ENCODE data around the gene SHISAL1. TPM values are rescaled to one million over a fixed set of nuclear protein-coding genes. Genes with fewer than 3 reads are reported as not detected.

Gene SHISAL1
- total RNA-seq, 2 experiments from 2014 or later = not detected

DNA sequence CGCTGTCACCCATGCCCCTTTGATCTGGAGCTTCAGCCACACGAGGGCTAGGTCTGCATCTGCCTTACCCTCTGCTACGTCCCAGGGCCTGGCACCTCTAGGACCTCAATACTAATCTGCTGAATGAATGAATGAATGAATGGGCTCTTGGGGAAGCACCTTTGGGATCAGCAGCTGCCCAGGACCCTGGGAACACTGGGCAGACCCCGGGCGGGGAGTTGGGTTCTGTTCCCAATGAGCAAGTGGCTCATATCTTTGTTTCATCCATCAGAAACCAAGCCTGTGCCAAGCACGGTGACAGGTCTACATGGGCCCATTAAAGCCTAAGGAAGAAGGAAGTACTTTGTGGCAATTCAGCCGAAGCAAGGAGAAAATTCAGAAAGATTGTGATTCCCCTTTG lies 41.5 kb upstream of the SHISAL1 start:
- no peaks in the 10 kb centered on the region for H3K9me3 Mint-ChIP-seq
- peaks cover 8 to 14% of the 10 kb centered on the region in 2 experiments for H3K27me3 ChIP-seq (ENCODE audit: control insufficient read depth in 1 of 2, insufficient read depth in 2 of 2, low read length in 2 of 2)
- H3K36me3 ChIP-seq (ENCODE audit: insufficient read depth, low read length) = no peaks in the 10 kb centered on the region
- H3K36me3 Mint-ChIP-seq (ENCODE audit: low read depth) = no peaks in the 10 kb centered on the region
- POLR2A ChIA-PET = no interaction called here
- TF ChIP-seq, protein P1, sequence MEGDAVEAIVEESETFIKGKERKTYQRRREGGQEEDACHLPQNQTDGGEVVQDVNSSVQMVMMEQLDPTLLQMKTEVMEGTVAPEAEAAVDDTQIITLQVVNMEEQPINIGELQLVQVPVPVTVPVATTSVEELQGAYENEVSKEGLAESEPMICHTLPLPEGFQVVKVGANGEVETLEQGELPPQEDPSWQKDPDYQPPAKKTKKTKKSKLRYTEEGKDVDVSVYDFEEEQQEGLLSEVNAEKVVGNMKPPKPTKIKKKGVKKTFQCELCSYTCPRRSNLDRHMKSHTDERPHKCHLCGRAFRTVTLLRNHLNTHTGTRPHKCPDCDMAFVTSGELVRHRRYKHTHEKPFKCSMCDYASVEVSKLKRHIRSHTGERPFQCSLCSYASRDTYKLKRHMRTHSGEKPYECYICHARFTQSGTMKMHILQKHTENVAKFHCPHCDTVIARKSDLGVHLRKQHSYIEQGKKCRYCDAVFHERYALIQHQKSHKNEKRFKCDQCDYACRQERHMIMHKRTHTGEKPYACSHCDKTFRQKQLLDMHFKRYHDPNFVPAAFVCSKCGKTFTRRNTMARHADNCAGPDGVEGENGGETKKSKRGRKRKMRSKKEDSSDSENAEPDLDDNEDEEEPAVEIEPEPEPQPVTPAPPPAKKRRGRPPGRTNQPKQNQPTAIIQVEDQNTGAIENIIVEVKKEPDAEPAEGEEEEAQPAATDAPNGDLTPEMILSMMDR (IDR thresholded peaks at IDR 0.05) = no peak
- no peak for DNase-seq
- CTCF ChIA-PET = no interaction called here
- no peak overlapping the region for H3K27ac Mint-ChIP-seq
- H3K9me3 ChIP-seq (ENCODE audit: control insufficient read depth in 1 of 2, insufficient read depth in 1 of 2, low read length in 2 of 2) = peaks cover 0 to 2% of the 10 kb centered on the region in 2 experiments
- peaks cover 7% of the 10 kb centered on the region for H3K4me1 ChIP-seq (ENCODE audit: insufficient read depth, low read length)
- no peak for ATAC-seq (ENCODE audit: poor library complexity)
- H3K4me1 Mint-ChIP-seq (ENCODE audit: low read depth) = no peaks in the 10 kb centered on the region
- H3K4me3 Mint-ChIP-seq = no peak overlapping the region
- H3K27me3 Mint-ChIP-seq = peaks cover 5% of the 10 kb centered on the region
- intact Hi-C loops (cut with DNase I, micrococcal nuclease) = no loop called here
- no peak overlapping the region for H3K27ac ChIP-seq (ENCODE audit: low read depth in 1 of 2, low read length in 2 of 2)
- no peak overlapping the region for H3K4me3 ChIP-seq (ENCODE audit: low read length)

DNA sequence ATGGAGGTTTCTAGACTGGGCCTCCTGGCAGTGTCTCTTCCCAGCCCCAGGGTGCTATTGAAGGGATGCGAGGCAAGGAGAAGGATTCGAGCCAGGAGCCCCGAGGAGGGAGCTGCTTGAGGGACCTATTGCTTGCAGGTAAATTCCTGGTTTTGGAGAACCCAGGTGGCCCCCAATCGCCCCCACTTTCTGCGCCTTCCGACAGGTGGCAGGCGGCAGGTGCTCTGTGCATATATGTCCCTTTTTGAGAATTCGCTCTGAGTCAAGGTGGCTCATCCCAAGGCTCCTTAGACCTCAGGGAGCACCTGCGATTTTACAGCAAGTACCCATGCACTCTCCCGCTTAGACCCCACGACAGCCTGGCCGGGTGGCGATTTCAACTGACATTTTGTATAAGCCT lies 40.3 kb upstream of the SHISAL1 start:
- no peaks in the 10 kb centered on the region for H3K36me3 Mint-ChIP-seq (ENCODE audit: low read depth)

GRCh38 chr22:44352378-44353035 lies 39.8 kb upstream of the SHISAL1 start:
- no peaks in the 10 kb centered on the region for H3K4me1 Mint-ChIP-seq (ENCODE audit: low read depth)
- no peak for DNase-seq
- H3K27ac ChIP-seq (ENCODE audit: low read depth in 1 of 2, low read length in 2 of 2) = no peak overlapping the region
- TF ChIP-seq, protein P1 (IDR thresholded peaks at IDR 0.05) = no peak
- intact Hi-C loops (cut with DNase I, micrococcal nuclease) = no loop called here
- H3K9me3 Mint-ChIP-seq = no peaks in the 10 kb centered on the region
- H3K27me3 Mint-ChIP-seq = peaks cover 5% of the 10 kb centered on the region
- POLR2A ChIA-PET = no interaction called here
- peaks cover 7% of the 10 kb centered on the region for H3K4me1 ChIP-seq (ENCODE audit: insufficient read depth, low read length)
- no peaks in the 10 kb centered on the region for H3K36me3 ChIP-seq (ENCODE audit: insufficient read depth, low read length)
- peaks cover 8 to 14% of the 10 kb centered on the region in 2 experiments for H3K27me3 ChIP-seq (ENCODE audit: control insufficient read depth in 1 of 2, insufficient read depth in 2 of 2, low read length in 2 of 2)
- CTCF ChIA-PET = no interaction called here
- peaks cover 0 to 6% of the 10 kb centered on the region in 2 experiments for H3K9me3 ChIP-seq (ENCODE audit: control insufficient read depth in 1 of 2, insufficient read depth in 1 of 2, low read length in 2 of 2)
- H3K36me3 Mint-ChIP-seq (ENCODE audit: low read depth) = no peaks in the 10 kb centered on the region
- H3K4me3 ChIP-seq (ENCODE audit: low read length) = no peak overlapping the region
- H3K4me3 Mint-ChIP-seq = no peak overlapping the region
- no peak for ATAC-seq (ENCODE audit: poor library complexity)
- no peak overlapping the region for H3K27ac Mint-ChIP-seq

More for the DNA sequence above, 40.3 kb upstream of the SHISAL1 start:
- H3K36me3 ChIP-seq (ENCODE audit: insufficient read depth, low read length) = no peaks in the 10 kb centered on the region
- DNase-seq (no peak), ATAC-seq (ENCODE audit: poor library complexity) (no peak)
- TF ChIP-seq, protein P1 (IDR thresholded peaks at IDR 0.05) = no peak
- Mint-ChIP-seq H3K4me1 (ENCODE audit: low read depth) (no peaks in the 10 kb centered on the region), H3K9me3 (no peaks in the 10 kb centered on the region), H3K27me3 (peaks cover 5% of the 10 kb centered on the region), H3K4me3 (no peak overlapping the region), H3K27ac (no peak overlapping the region)
- H3K27ac ChIP-seq (ENCODE audit: low read depth in 1 of 2, low read length in 2 of 2) = no peak overlapping the region
- intact Hi-C loops (cut with DNase I, micrococcal nuclease) = no loop called here
- H3K27me3 ChIP-seq (ENCODE audit: control insufficient read depth in 1 of 2, insufficient read depth in 2 of 2, low read length in 2 of 2) = peaks cover 8 to 14% of the 10 kb centered on the region in 2 experiments
- ChIA-PET CTCF (no interaction called here), POLR2A (no interaction called here)
- H3K4me1 ChIP-seq (ENCODE audit: insufficient read depth, low read length) = peaks cover 7% of the 10 kb centered on the region
- H3K9me3 ChIP-seq (ENCODE audit: control insufficient read depth in 1 of 2, insufficient read depth in 1 of 2, low read length in 2 of 2) = peaks cover 0 to 6% of the 10 kb centered on the region in 2 experiments
- no peak overlapping the region for H3K4me3 ChIP-seq (ENCODE audit: low read length)
